Activated T-helper 1 cell treated with anti-CD3 and anti-CD28 coated beads, Interleukin-12 subunit alpha, Interleukin-12 subunit beta, Interleukin-2, Interleukin-4 antibody, amounts not matched to agents 30 ng/mL and 10 ng/mL and 1 ng/mL, durations not matched to agents 14 hours and 24 hours and 36 hours (primary cell): Measurements from ENCODE around the gene ZNF324. TPM values are rescaled to one million over a fixed set of nuclear protein-coding genes. Genes with fewer than 3 reads are reported as not detected.

ENCODE experiments used
- total RNA-seq: library from RNA; stranded (reverse); gene quantifications from 2 replicates; pipeline ENCODE4 v1.2.3, GENCODE V29; 2022

ZNF324 gene
- total RNA-seq, 1 donor from 2014 or later: 12.8 TPM

Other genes with a start within 250 kb of the ZNF324 start
- gene ZNF544, start 238.2 kb upstream of the ZNF324 start, total RNA-seq: 51.8 and 56.1 TPM in 2 replicates
- gene ZNF8, start 188.1 kb upstream of the ZNF324 start, total RNA-seq: 4.0 and 4.4 TPM in 2 replicates
- 87.1 and 96.7 TPM in 2 replicates for gene ERVK3-1, start 161.7 kb upstream of the ZNF324 start, total RNA-seq
- gene ZSCAN22, start 140.1 kb upstream of the ZNF324 start, total RNA-seq: 4.7 and 4.8 TPM in 2 replicates
- gene A1BG, start 113.6 kb upstream of the ZNF324 start, total RNA-seq: 7.1 and 7.7 TPM in 2 replicates
- 0.76 and 0.93 TPM in 2 replicates for gene ZNF497, start 104.3 kb upstream of the ZNF324 start, total RNA-seq
- 0.86 and 1.4 TPM in 2 replicates for gene ZNF837, start 86.0 kb upstream of the ZNF324 start, total RNA-seq
- 1,157 and 1,161 TPM in 2 replicates for gene RPS5, start 79.8 kb upstream of the ZNF324 start, total RNA-seq
- 0.65 and 1.6 TPM in 2 replicates for gene RNF225, start 71.4 kb upstream of the ZNF324 start, total RNA-seq
- gene ZNF584, start 58.4 kb upstream of the ZNF324 start, total RNA-seq: 17.8 and 20.6 TPM in 2 replicates
- gene ZNF132, start 26.9 kb upstream of the ZNF324 start, total RNA-seq: 3.4 and 3.5 TPM in 2 replicates
- 14.3 and 15.1 TPM in 2 replicates for gene ZNF324B, start 15.5 kb upstream of the ZNF324 start, total RNA-seq
- gene ZNF446, start 9.3 kb downstream of the ZNF324 start, total RNA-seq: 6.6 and 6.7 TPM in 2 replicates
- 23.3 and 24.7 TPM in 2 replicates for gene SLC27A5, start 44.9 kb downstream of the ZNF324 start, total RNA-seq
- gene ZBTB45, start 52.7 kb downstream of the ZNF324 start, total RNA-seq: 15.9 and 17.4 TPM in 2 replicates
- gene TRIM28, start 77.0 kb downstream of the ZNF324 start, total RNA-seq: 664 and 687 TPM in 2 replicates
- gene CHMP2A, start 88.0 kb downstream of the ZNF324 start, total RNA-seq: 109 and 114 TPM in 2 replicates
- gene UBE2M, start 91.5 kb downstream of the ZNF324 start, total RNA-seq: 147 and 164 TPM in 2 replicates
- 19.6 and 21.6 TPM in 2 replicates for gene MZF1, start 106.3 kb downstream of the ZNF324 start, total RNA-seq